Psoas muscle (tissue), 8 donors: ENCODE measurements around the gene AQP12B. TPM values are rescaled to one million over a fixed set of nuclear protein-coding genes. Genes with fewer than 3 reads are reported as not detected.
"Not testable (repeated sequence)": the region's sequence is repeated elsewhere in the genome, so short reads cannot be mapped to it uniquely, and the experiment has no call there.

ENCODE experiments used
- ATAC-seq, 4 donors: fragments of 200-7000 bp; cut with Tn5 transposase; one replicate each; pipeline ENCODE4 v1.9.1; 2020; ENCODE audit warnings: moderate library complexity in 3 of 4, mild to moderate bottlenecking in 2 of 4
- DNase-seq, 2 donors: peaks; one replicate each; pipeline ENCODE4 v3.0.0-alpha.2; 2020
- H3K27ac ChIP-seq: fragments of 200-600 bp; one replicate; pipeline ENCODE4 v1.8.0; 2022
- H3K27me3 ChIP-seq, 3 donors: fragments of 200-600 bp in 1 of 3; one replicate each; pipeline versions ENCODE4 v1.6.1 to v1.8.0; 2013 to 2022; ENCODE audit warnings: low read length in 2 of 3, mild to moderate bottlenecking in 2 of 3, moderate library complexity in 1 of 3; ENCODE audit not compliant: insufficient read depth in 3 of 3
- H3K36me3 ChIP-seq, 2 donors: fragments of 200-600 bp in 1 of 2; one replicate each; pipeline versions ENCODE4 v1.6.1 to v1.8.0; 2013 to 2022; ENCODE audit warnings: low read depth in 1 of 2, mild to moderate bottlenecking in 1 of 2, moderate library complexity in 1 of 2; ENCODE audit not compliant: insufficient read depth in 1 of 2
- H3K4me1 ChIP-seq: fragments of 200-600 bp; one replicate; pipeline ENCODE4 v1.8.0; 2022
- H3K4me3 ChIP-seq: fragments of 200-600 bp; one replicate; pipeline ENCODE4 v1.8.0; 2022; ENCODE audit warnings: mild to moderate bottlenecking
- H3K9me3 ChIP-seq: fragments of 200-600 bp; one replicate; pipeline ENCODE4 v1.8.0; 2022
- CTCF ChIP-seq: fragments of 200-600 bp; IDR thresholded peaks from one replicate; pipeline ENCODE4 v1.8.0; 2022; ENCODE audit warnings: antibody characterized with exemption
- WGBS, 3 donors: extraction: QIAGEN DNeasy Blood & Tissue Kit; methylation state at CpG; one replicate each; pipeline versions ENCODE4 v1.1.6 to v1.1.7; 2013; 5-methylcytosine and 5-hydroxymethylcytosine counted together
- intact Hi-C, 2 donors: fragments of 100-400 bp; cut with DNase I; formaldehyde crosslinking; loops; one replicate each; pipeline versions ENCODE4 v1.11.0 to v1.14.2; 2022
- polyA plus RNA-seq, 3 donors: library from polyadenylated mRNA; stranded (reverse); fragments of 200-250 nt; gene quantifications; one replicate each; pipeline ENCODE4 v1.2.3, GENCODE V29; 2013
- total RNA-seq, 4 donors: library from RNA; stranded (reverse); fragmentation: NEBNext Ultra II Directional in 2 of 4; extraction: Animal tissue kit (Norgen Biotek cat#: 25700) in 2 of 4; gene quantifications; one replicate each; pipeline versions ENCODE4 v1.2.1 to v1.2.4, GENCODE V29; 2021 to 2023
- donor health status: healthy with polysubstance abuse.
- donor health status: DM: no; HTN: no; CAD: no; lungs with moderate emphysema.
- donor health status: Bipolar disorder and iron deficiency.
- donor health status: healthy.
- donor health status: DM: yes; HTN: yes; CAD: no.
- donor health status: DM: no; HTN: no; CAD: no.
- donor health status: DM: no; HTN: no; CAD: no.
- donor health status: DM: yes; HTN: yes; CAD: no.

Gene AQP12B
- total and polyA plus RNA-seq, 7 donors: not detected

GRCh38 chr2:240664622-240665021 is 18.1 kb downstream of the AQP12B start:
- Histone ChIP-seq H3K4me3 (no peak overlapping the region), H3K27ac (no peak overlapping the region), H3K4me1 (no peaks in the 10 kb centered on the region), H3K9me3 (peaks cover 3% of the 10 kb centered on the region), H3K36me3 (no peaks in the 10 kb centered on the region), H3K27me3 (peaks cover 0 to 30% (median 0%) of the 10 kb centered on the region in 3 donors)
- DNase-seq: no peak
- ATAC-seq: no peak
- no peak for TF ChIP-seq CTCF
- WGBS, 3 donors: 79 to 88% (median 83%) methylated on average over 1 of the region's 1 CpG
- intact Hi-C loops: no loop called here

- no peaks in the 10 kb centered on the region for H3K36me3 ChIP-seq
- no peak overlapping the region for H3K4me3 ChIP-seq
- TF ChIP-seq CTCF: no peak
- 65 to 71% (median 68%) methylated on average over 6 of the region's 6 CpGs for WGBS, 3 donors
- DNase-seq (no peak), ATAC-seq (no peak)
- intact Hi-C loops: no loop called here
- H3K27me3 ChIP-seq: peaks cover 0 to 30% (median 0%) of the 10 kb centered on the region in 3 donors
- no peak overlapping the region for H3K27ac ChIP-seq
- no peaks in the 10 kb centered on the region for H3K4me1 ChIP-seq
- H3K9me3 ChIP-seq: peaks cover 3% of the 10 kb centered on the region
Observed at GRCh38 chr2:240663546-240664190, 19.0 kb downstream of the AQP12B start.

GRCh38 chr2:240662681-240663080 is 20.0 kb downstream of the AQP12B start:
- DNase-seq: no peak

GRCh38 chr2:240659883-240660282 is 22.8 kb downstream of the AQP12B start:
- peaks cover 0 to 30% (median 0%) of the 10 kb centered on the region in 3 donors for H3K27me3 ChIP-seq
- H3K9me3 ChIP-seq, intact Hi-C loops, H3K27ac ChIP-seq, H3K4me1 ChIP-seq, H3K36me3 ChIP-seq, H3K4me3 ChIP-seq, DNase-seq, ATAC-seq: not testable (repeated sequence)
- 90 to 95% (median 92%) methylated on average over 7 of the region's 7 CpGs for WGBS, 3 donors

More at GRCh38 chr2:240662681-240663080, 20.0 kb downstream of the AQP12B start:
- Histone ChIP-seq H3K4me3 (no peak overlapping the region), H3K27me3 (peaks cover 0 to 30% (median 0%) of the 10 kb centered on the region in 3 donors), H3K4me1 (no peaks in the 10 kb centered on the region), H3K9me3 (peaks cover 3% of the 10 kb centered on the region), H3K36me3 (no peaks in the 10 kb centered on the region), H3K27ac (no peak overlapping the region)
- intact Hi-C loops: no loop called here
- ATAC-seq: no peak
- WGBS, 3 donors: 84 to 88% (median 86%) methylated on average over 3 of the region's 3 CpGs
- no peak for TF ChIP-seq CTCF

- Histone ChIP-seq H3K4me3 (no peak overlapping the region), H3K4me1 (no peaks in the 10 kb centered on the region), H3K27ac (no peak overlapping the region), H3K9me3 (no peaks in the 10 kb centered on the region), H3K27me3 (peaks cover 0 to 21% (median under 1%) of the 10 kb centered on the region in 3 donors), H3K36me3 (no peaks in the 10 kb centered on the region)
- ATAC-seq (no peak), DNase-seq (no peak)
- WGBS, 3 donors: 71 to 73% (median 72%) methylated on average over 10 of the region's 10 CpGs
- intact Hi-C loops: no loop called here
- TF ChIP-seq CTCF: no peak
Observed at GRCh38 chr2:240655931-240656886, 26.5 kb downstream of the AQP12B start.
